DND-41 (cell line): ENCODE results near the gene BTNL3.

ENCODE experiments used
- ATAC-seq: fragments of 200-7000 bp; cut with Tn5 transposase; 3 replicates; pipeline ENCODE4 v1.9.1; 2021; ENCODE audit warnings: low read depth; ENCODE audit not compliant: insufficient read depth
- DNase-seq: peaks from one replicate; pipeline ENCODE4 v3.0.0-alpha.2; 2020
- H2AFZ ChIP-seq: 2 replicates; pipeline ENCODE4 v1.6.0; 2012; ENCODE audit warnings: low read depth, low read length
- H3K27ac ChIP-seq: 2 replicates; pipeline ENCODE4 v1.5.1; 2012; ENCODE audit warnings: low read length, inconsistent platforms
- H3K27me3 ChIP-seq: fragments of 200-600 bp; sonication (generic); 2 replicates; pipeline ENCODE4 v1.6.0; 2012; ENCODE audit warnings: low read length, mild to moderate bottlenecking, inconsistent platforms; ENCODE audit not compliant: insufficient read depth, poor library complexity
- H3K36me3 ChIP-seq: 2 replicates; pipeline ENCODE4 v1.5.1; 2012; ENCODE audit warnings: low read length, inconsistent platforms; ENCODE audit not compliant: insufficient read depth
- H3K4me1 ChIP-seq: 2 replicates; pipeline ENCODE4 v1.5.1; 2012; ENCODE audit warnings: mild to moderate bottlenecking, low read length; ENCODE audit not compliant: insufficient read depth
- H3K4me2 ChIP-seq: 2 replicates; pipeline ENCODE4 v1.6.0; 2012; ENCODE audit warnings: mild to moderate bottlenecking, moderate library complexity, low read length, inconsistent platforms; ENCODE audit not compliant: insufficient read depth
- H3K4me3 ChIP-seq, 2 experiments: fragments of 200-600 bp in 1 of 2; shearing (Covaris generic) in 1 of 2; 2 replicates each; pipeline ENCODE4 v1.5.1; 2012 to 2016; ENCODE audit warnings: inconsistent platforms in 2 of 2, low read length in 2 of 2, mild to moderate bottlenecking in 2 of 2, low read depth in 1 of 2, moderate library complexity in 1 of 2
- H3K79me2 ChIP-seq: 2 replicates; pipeline ENCODE4 v1.6.0; 2012; ENCODE audit warnings: low read length, inconsistent platforms; ENCODE audit not compliant: insufficient read depth
- H3K9ac ChIP-seq: 2 replicates; pipeline ENCODE4 v1.6.0; 2012; ENCODE audit warnings: low read depth, mild to moderate bottlenecking, inconsistent platforms, low read length, moderate library complexity
- H3K9me3 ChIP-seq: 2 replicates; pipeline ENCODE4 v1.5.1; 2012; ENCODE audit warnings: low read length, moderate library complexity, mild to moderate bottlenecking, inconsistent platforms; ENCODE audit not compliant: insufficient read depth, severe bottlenecking
- H4K20me1 ChIP-seq: 2 replicates; pipeline ENCODE4 v1.6.0; 2012; ENCODE audit warnings: low read length; ENCODE audit not compliant: insufficient read depth
- CTCF ChIP-seq: IDR thresholded peaks from 2 replicates; pipeline ENCODE4 v1.5.1; 2012; ENCODE audit warnings: borderline replicate concordance, low read length, moderate library complexity, mild to moderate bottlenecking; ENCODE audit not compliant: poor library complexity, severe bottlenecking; ENCODE audit errors: extremely low read depth
- EZH2 ChIP-seq: IDR thresholded peaks from 3 replicates; pipeline ENCODE4 v1.6.1; 2012; ENCODE audit warnings: borderline replicate concordance, low read depth, mild to moderate bottlenecking, moderate library complexity, low read length, inconsistent platforms; ENCODE audit not compliant: severe bottlenecking

Gene BTNL3

GRCh38 chr5:180988592-180988991 is at the start of gene BTNL3:
Gene BTNL3 (plus strand): TSS chr5:180988846. CDS start chr5:180989029, 183 bp downstream.
- Histone ChIP-seq H3K4me3 (no peak within 1 kb of the TSS), H3K27ac (no peak within 1 kb of the TSS), H3K79me2 (no peaks in the 10 kb centered on the region), H3K4me2 (no peak within 1 kb of the TSS), H3K36me3 (no peaks in the 10 kb centered on the region), H3K4me1 (no peaks in the 10 kb centered on the region), H3K27me3 (no peaks in the 10 kb centered on the region), H3K9me3 (no peaks in the 10 kb centered on the region), H3K9ac (no peak within 1 kb of the TSS), H2AFZ (no peak within 1 kb of the TSS), H4K20me1 (no peaks in the 10 kb centered on the region)
- TF ChIP-seq EZH2, result no peak
- no peak for DNase-seq
- no peak for ATAC-seq

- DNase-seq, result no peak
- no peaks in the 10 kb centered on the region for H3K79me2 ChIP-seq
- H3K27me3 ChIP-seq, result peaks cover 2% of the 10 kb centered on the region
- H3K9me3 ChIP-seq, result no peaks in the 10 kb centered on the region
- no peak overlapping the region for H2AFZ ChIP-seq
- H3K9ac ChIP-seq, result no peak overlapping the region
- ATAC-seq, result no peak
- no peaks in the 10 kb centered on the region for H3K36me3 ChIP-seq
- no peaks in the 10 kb centered on the region for H4K20me1 ChIP-seq
- no peak for TF ChIP-seq EZH2
- no peak for TF ChIP-seq CTCF
- no peak overlapping the region for H3K4me2 ChIP-seq
- no peak overlapping the region for H3K4me3 ChIP-seq
- H3K4me1 ChIP-seq, result no peaks in the 10 kb centered on the region
- no peak overlapping the region for H3K27ac ChIP-seq
These were observed 38.2 kb upstream of the BTNL3 start for GRCh38 chr5:180950291-180950949.

- Histone ChIP-seq H3K27me3 (no peaks in the 10 kb centered on the region), H3K9me3 (no peaks in the 10 kb centered on the region), H3K4me3 (no peak overlapping the region), H3K27ac (peak overlapping the region; percentile 67), H3K4me2 (peak overlapping the region; percentile 26; the same call in 1 of the 2 replicates), H4K20me1 (no peaks in the 10 kb centered on the region), H3K4me1 (peaks cover 23% of the 10 kb centered on the region), H3K79me2 (no peaks in the 10 kb centered on the region), H3K36me3 (no peaks in the 10 kb centered on the region), H3K9ac (peak overlapping the region; percentile 42), H2AFZ (peak overlapping the region; percentile 45; the same call in 1 of the 2 replicates)
- TF ChIP-seq EZH2 (no peak), CTCF (no peak)
- ATAC-seq (peak; percentile 37; the same call in 1 of the 3 replicates), DNase-seq (peak; percentile 6)
These were observed 29.0 kb upstream of the BTNL3 start for GRCh38 chr5:180959661-180960060.

GRCh38 chr5:180960209-180960608 is 28.4 kb upstream of the BTNL3 start:
- no peak for TF ChIP-seq CTCF
- TF ChIP-seq EZH2, result no peak
- H3K4me2 ChIP-seq, result peak overlapping the region; percentile 26; the same call in 1 of the 2 replicates
- H4K20me1 ChIP-seq, result no peaks in the 10 kb centered on the region
- H3K27me3 ChIP-seq, result no peaks in the 10 kb centered on the region
- H3K36me3 ChIP-seq, result no peaks in the 10 kb centered on the region
- peak overlapping the region; percentile 45; the same call in 1 of the 2 replicates for H2AFZ ChIP-seq
- peak; percentile 42 for DNase-seq
- H3K9ac ChIP-seq, result peak overlapping the region; percentile 42
- peak; percentile 95 for ATAC-seq
- H3K4me3 ChIP-seq, result no peak overlapping the region
- peak overlapping the region; percentile 67 for H3K27ac ChIP-seq
- H3K79me2 ChIP-seq, result no peaks in the 10 kb centered on the region
- H3K9me3 ChIP-seq, result no peaks in the 10 kb centered on the region
- peaks cover 23% of the 10 kb centered on the region for H3K4me1 ChIP-seq
